ENCODE measurements around the gene MRI1. TPM values are rescaled to one million over a fixed set of nuclear protein-coding genes. Genes with fewer than 3 reads are reported as not detected.

The MRI1 gene
- total RNA-seq, 1 experiment from 2014 or later = 19.6 TPM

DNA sequence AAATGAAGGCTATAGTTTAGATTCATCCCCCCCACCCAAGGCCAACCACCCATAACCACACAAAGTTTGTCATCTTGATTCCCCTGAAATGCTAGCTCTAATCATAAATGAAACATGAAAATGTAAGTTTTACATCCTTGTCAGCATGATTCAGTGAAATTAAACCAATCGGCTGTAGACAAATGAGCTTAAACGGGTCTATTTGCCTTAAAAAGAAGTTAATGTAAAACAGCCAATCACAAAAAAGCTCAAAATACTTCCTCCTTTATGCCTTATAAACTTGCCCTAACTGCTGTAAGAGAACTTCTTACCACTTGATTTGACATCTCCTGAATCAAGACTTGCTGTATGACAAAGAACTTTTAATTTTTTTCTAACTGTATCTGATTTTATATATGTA is 34.5 kb upstream of the MRI1 start:
- no peaks in the 10 kb centered on the region for H3K9me2 ChIP-seq (ENCODE audit: insufficient read depth)
- no peaks in the 10 kb centered on the region for H3K27me3 ChIP-seq (ENCODE audit: insufficient read depth, low read length)
- H3K9ac ChIP-seq (ENCODE audit: low read length) = peak overlapping the region; percentile 88
- H3K4me1 ChIP-seq (ENCODE audit: control insufficient read depth in 1 of 2, insufficient read depth in 2 of 2, low read length in 2 of 2) = peaks cover 24 to 32% of the 10 kb centered on the region in 2 experiments
- no peaks in the 10 kb centered on the region for H3K36me3 ChIP-seq (ENCODE audit: control insufficient read depth in 1 of 2, insufficient read depth in 2 of 2, low read length in 2 of 2)
- peak overlapping the region in 1 of 2 experiments; percentile 77; a peak in 1 of 4 replicates for H3K4me3 ChIP-seq (replicated peaks in 1 of 2; ENCODE audit: low read depth in 1 of 2, low read length in 2 of 2)
- DNase-seq (ENCODE audit: low read depth, low spot score) = no peak
- TF ChIP-seq YY1 (IDR thresholded peaks at IDR 0.05; ENCODE audit: extremely low read depth, insufficient replicate concordance, low read depth, low read length) (no peak), SRF (IDR thresholded peaks at IDR 0.05; ENCODE audit: low read depth) (no peak)
- H3K4me2 ChIP-seq (ENCODE audit: low read length) = peak overlapping the region; percentile 96
- no peaks in the 10 kb centered on the region for H4K20me1 ChIP-seq (ENCODE audit: insufficient read depth)
- peaks cover 5% of the 10 kb centered on the region; the same call in 1 of the 2 replicates for H3K79me2 ChIP-seq (ENCODE audit: insufficient read depth, low read length)
- RAD21 ChIA-PET (ENCODE audit: low non-redundant PET in 1 of 2, low total read pairs in 2 of 2, uncharacterized antibody in 2 of 2, unreplicated experiment in 2 of 2) = interaction anchor here in 1 of 2 experiments (1.3 kb wide), 1 partner anchor 132 kb away, joined by 3 read pairs; no protein-coding TSS in a partner anchor
- ATAC-seq = no peak
- H2AFZ ChIP-seq (ENCODE audit: low read depth, low read length, poor library complexity, severe bottlenecking) = peak overlapping the region; percentile 79
- POLR2A ChIA-PET = interaction anchor here (1.3 to 3.5 kb wide), 3 partner anchors 8 to 129 kb away, joined by 6 to 23 read pairs (median 7); a partner anchor contains a TSS
- CTCF ChIA-PET = interaction anchor here (0.7 to 1.6 kb wide), 3 partner anchors 9 to 132 kb away, joined by 4 to 13 read pairs (median 5); no protein-coding TSS in a partner anchor
- intact Hi-C loops (cut with micrococcal nuclease) = loop anchor here (10.0 kb wide), 1 partner anchor 455 kb away; no protein-coding TSS in a partner anchor
- H3K27ac ChIP-seq (ENCODE audit: low read depth, low read length) = peak overlapping the region; percentile 100
- BruUV-seq (replicated peaks) = no TSS peak
- H3K9me3 ChIP-seq (ENCODE audit: control insufficient read depth in 1 of 2, insufficient read depth in 1 of 2, low read depth in 1 of 2, low read length in 2 of 2) = no peaks in the 10 kb centered on the region

GRCh38 chr19:13731147-13731964 is 33.0 kb upstream of the MRI1 start:
- ChIA-PET CTCF (interaction anchor here (1.0 to 1.7 kb wide), 4 partner anchors 10 to 131 kb away, joined by 3 to 13 read pairs (median 8); no protein-coding TSS in a partner anchor), RAD21 (ENCODE audit: low non-redundant PET in 1 of 2, low total read pairs in 2 of 2, uncharacterized antibody in 2 of 2, unreplicated experiment in 2 of 2) (interaction anchor here in 1 of 2 experiments (1.1 kb wide), 1 partner anchor 10 kb away, joined by 3 read pairs; no protein-coding TSS in a partner anchor)
- intact Hi-C loops (cut with micrococcal nuclease) = no loop called here
- TF ChIP-seq SP1 (IDR thresholded peaks at IDR 0.05; ENCODE audit: low read depth) = peak; percentile 93
- TF ChIP-seq REST (IDR thresholded peaks at IDR 0.05; ENCODE audit: low read depth) = no peak
- no peak for TF ChIP-seq EGR1 (IDR thresholded peaks at IDR 0.05; ENCODE audit: low read depth)
- TF ChIP-seq POLR2AphosphoS5 (IDR thresholded peaks at IDR 0.05; ENCODE audit: low read depth, low read length) = peak; percentile 93
- TF ChIP-seq TCF7L2 (IDR thresholded peaks at IDR 0.05; ENCODE audit: borderline replicate concordance, extremely low read depth, insufficient read depth, insufficient read length) = peak; percentile 30
- TF ChIP-seq, protein P1, sequence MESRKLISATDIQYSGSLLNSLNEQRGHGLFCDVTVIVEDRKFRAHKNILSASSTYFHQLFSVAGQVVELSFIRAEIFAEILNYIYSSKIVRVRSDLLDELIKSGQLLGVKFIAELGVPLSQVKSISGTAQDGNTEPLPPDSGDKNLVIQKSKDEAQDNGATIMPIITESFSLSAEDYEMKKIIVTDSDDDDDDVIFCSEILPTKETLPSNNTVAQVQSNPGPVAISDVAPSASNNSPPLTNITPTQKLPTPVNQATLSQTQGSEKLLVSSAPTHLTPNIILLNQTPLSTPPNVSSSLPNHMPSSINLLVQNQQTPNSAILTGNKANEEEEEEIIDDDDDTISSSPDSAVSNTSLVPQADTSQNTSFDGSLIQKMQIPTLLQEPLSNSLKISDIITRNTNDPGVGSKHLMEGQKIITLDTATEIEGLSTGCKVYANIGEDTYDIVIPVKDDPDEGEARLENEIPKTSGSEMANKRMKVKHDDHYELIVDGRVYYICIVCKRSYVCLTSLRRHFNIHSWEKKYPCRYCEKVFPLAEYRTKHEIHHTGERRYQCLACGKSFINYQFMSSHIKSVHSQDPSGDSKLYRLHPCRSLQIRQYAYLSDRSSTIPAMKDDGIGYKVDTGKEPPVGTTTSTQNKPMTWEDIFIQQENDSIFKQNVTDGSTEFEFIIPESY (IDR thresholded peaks at IDR 0.05; ENCODE audit: extremely low read depth, insufficient replicate concordance, low read length) = peak; percentile 46
- no peak for TF ChIP-seq YY1 (IDR thresholded peaks at IDR 0.05; ENCODE audit: extremely low read depth, insufficient replicate concordance, low read depth, low read length)
- TF ChIP-seq, protein P2, sequence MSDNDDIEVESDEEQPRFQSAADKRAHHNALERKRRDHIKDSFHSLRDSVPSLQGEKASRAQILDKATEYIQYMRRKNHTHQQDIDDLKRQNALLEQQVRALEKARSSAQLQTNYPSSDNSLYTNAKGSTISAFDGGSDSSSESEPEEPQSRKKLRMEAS (IDR thresholded peaks at IDR 0.05) = peak; percentile 50
- TF ChIP-seq RAD21 (IDR thresholded peaks at IDR 0.05; ENCODE audit: low read depth) = no peak

More at GRCh38 chr19:13731147-13731964, 33.0 kb upstream of the MRI1 start:
- Histone ChIP-seq H3K27ac (ENCODE audit: low read depth, low read length) (peak overlapping the region; percentile 100), H3K79me2 (ENCODE audit: insufficient read depth, low read length) (peaks cover 5% of the 10 kb centered on the region; the same call in 1 of the 2 replicates), H3K9me3 (ENCODE audit: control insufficient read depth in 1 of 2, insufficient read depth in 1 of 2, low read depth in 1 of 2, low read length in 2 of 2) (no peaks in the 10 kb centered on the region), H3K4me1 (ENCODE audit: control insufficient read depth in 1 of 2, insufficient read depth in 2 of 2, low read length in 2 of 2) (peaks cover 24 to 32% of the 10 kb centered on the region in 2 experiments), H4K20me1 (ENCODE audit: insufficient read depth) (no peaks in the 10 kb centered on the region), H3K4me3 (replicated peaks in 1 of 2; ENCODE audit: low read depth in 1 of 2, low read length in 2 of 2) (peak overlapping the region; percentile 76 to 77), H2AFZ (ENCODE audit: low read depth, low read length, poor library complexity, severe bottlenecking) (peak overlapping the region; percentile 89), H3K4me2 (ENCODE audit: low read length) (peak overlapping the region; percentile 96), H3K36me3 (ENCODE audit: control insufficient read depth in 1 of 2, insufficient read depth in 2 of 2, low read length in 2 of 2) (no peaks in the 10 kb centered on the region; a peak in 1 of 4 replicates), H3K9ac (ENCODE audit: low read length) (peak overlapping the region; percentile 88), H3K9me2 (ENCODE audit: insufficient read depth) (no peaks in the 10 kb centered on the region), H3K27me3 (ENCODE audit: insufficient read depth, low read length) (no peaks in the 10 kb centered on the region)
- BruUV-seq (replicated peaks) = TSS peak; percentile 98
- ATAC-seq = peak; percentile 98
- POLR2A ChIA-PET = interaction anchor here (0.6 to 3.5 kb wide), 9 partner anchors 10 to 127 kb away, joined by 3 to 23 read pairs (median 4); a partner anchor contains a TSS
- DNase-seq (ENCODE audit: low read depth, low spot score) = peak; percentile 94
